Mucosa of stomach (tissue), 1 donor: ENCODE results near the gene MECP2.

Experiments used
- H3K27me3 ChIP-seq: one replicate; pipeline ENCODE4 v1.7.0; 2013; ENCODE audit warnings: mild to moderate bottlenecking, low read length; ENCODE audit not compliant: control insufficient read depth, insufficient read depth
- H3K36me3 ChIP-seq: one replicate; pipeline ENCODE4 v1.7.0; 2013; ENCODE audit warnings: low read length; ENCODE audit not compliant: control insufficient read depth, insufficient read depth
- H3K4me1 ChIP-seq: one replicate; pipeline ENCODE4 v1.7.0; 2013; ENCODE audit warnings: mild to moderate bottlenecking, low read length; ENCODE audit not compliant: control insufficient read depth, insufficient read depth
- H3K4me3 ChIP-seq: one replicate; pipeline ENCODE4 v1.7.0; 2013; ENCODE audit warnings: low read length
- H3K9ac ChIP-seq: one replicate; pipeline ENCODE4 v1.7.0; 2013; ENCODE audit warnings: mild to moderate bottlenecking, low read length, moderate library complexity
- H3K9me3 ChIP-seq: one replicate; pipeline ENCODE4 v1.7.0; 2013; ENCODE audit warnings: mild to moderate bottlenecking, low read length, moderate library complexity; ENCODE audit not compliant: control insufficient read depth
- donor health status: Pancreatic carcinoma.

Gene MECP2

DNA sequence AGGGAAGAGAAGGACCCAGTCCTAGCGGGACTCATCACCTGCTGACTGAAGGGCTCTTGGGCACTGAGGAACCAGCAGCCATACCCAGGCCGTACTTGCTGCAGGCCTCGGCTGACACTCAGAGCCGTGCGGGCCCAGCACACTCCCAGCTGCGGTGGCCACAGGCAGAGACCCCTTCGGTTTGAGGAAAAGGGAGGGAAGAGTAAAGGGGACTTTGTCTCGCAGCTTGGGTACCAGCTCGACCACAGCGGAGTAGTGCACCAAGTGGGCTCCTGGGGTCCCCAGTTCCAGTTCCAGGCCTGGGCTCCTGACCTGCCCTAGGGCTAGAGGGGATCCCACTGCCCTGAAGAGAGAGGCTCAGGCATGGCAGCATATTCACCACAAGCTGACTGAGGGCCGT, 28.6 kb upstream of the MECP2 start:
- Histone ChIP-seq H3K36me3 (no peaks in the 10 kb centered on the region), H3K27me3 (no peaks in the 10 kb centered on the region), H3K9me3 (no peaks in the 10 kb centered on the region), H3K4me3 (no peak overlapping the region), H3K4me1 (no peaks in the 10 kb centered on the region), H3K9ac (no peak overlapping the region)

DNA sequence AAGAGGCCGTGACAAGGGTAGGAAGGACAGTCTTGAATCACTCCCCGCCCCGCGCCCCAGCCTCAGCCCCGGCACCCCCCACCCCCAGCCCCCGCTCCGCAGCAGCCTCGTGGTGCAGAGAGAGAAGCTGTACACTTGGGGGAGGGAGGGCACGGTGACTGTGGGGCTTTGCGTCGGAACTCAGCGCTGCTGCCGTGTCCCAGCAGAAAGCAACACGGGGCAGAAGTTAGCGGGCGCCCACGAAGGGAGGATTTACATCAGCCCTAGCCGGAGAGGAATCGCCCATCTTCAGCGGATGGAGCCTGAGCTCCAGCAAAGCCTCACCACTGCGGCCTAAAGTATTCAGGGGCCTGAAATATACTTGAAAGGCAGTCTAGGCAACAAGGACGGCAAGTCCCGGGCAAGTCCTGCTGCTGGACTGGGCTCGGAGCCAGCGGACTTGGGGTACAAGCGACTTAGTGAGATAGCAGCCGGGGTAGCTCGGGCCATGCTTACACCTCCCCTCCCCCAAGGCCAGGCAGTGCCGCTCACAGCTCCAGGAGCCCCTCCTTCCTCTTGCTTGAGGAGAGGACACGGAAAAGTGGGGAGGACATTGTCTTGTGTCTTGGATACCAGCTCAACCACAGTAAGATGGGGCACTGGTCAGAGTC, 28.0 kb upstream of the MECP2 start:
- Histone ChIP-seq H3K27me3 (no peaks in the 10 kb centered on the region), H3K9ac (no peak overlapping the region), H3K9me3 (no peaks in the 10 kb centered on the region), H3K4me3 (no peak overlapping the region), H3K36me3 (no peaks in the 10 kb centered on the region), H3K4me1 (no peaks in the 10 kb centered on the region)

DNA sequence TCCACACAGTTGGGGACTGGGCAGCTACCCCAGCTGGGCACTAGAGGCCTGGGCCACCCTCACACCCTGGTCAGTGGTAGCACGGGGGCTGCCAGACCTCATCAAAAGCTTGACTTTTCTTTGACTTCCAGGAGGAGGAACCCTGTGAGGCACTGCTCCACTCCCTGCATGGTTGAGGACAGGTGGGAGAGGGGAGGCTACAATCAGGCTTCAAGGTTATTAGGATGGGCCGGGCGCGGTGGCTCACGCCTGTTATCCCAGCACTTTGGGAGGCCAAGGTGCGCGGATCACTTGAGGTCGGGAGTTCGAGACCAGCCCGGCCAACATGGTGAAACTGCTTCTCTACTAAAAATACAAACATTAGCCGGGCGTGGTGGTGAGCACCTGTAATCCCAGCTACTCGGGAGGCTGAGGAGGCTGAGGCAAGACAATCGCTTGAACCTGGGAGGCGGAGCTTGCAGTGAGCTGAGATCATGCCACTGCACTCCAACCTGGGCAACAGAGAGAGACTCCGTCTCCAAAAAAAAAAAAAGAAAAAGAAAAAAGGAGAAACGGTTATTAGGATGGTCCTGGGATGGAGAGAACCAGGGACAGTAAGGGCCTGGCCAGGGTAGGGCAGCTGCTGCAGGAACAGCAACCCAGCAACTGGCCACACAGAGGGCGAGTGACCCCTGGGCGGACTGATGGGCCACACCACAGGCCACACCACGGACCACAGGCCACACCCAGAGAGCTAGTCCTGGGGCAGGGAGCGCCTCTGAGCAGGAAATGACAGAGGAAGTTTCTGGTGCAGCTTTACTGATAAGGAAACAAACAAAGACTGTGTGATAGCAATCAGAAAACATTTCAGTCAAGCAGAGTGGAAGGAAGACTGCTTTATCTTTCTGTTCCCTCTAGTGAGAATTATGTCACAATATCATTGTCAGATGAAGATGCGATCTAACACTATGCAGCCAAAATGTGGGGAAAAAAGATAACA, 26.0 kb upstream of the MECP2 start:
- no peaks in the 10 kb centered on the region for H3K9me3 ChIP-seq
- no peak overlapping the region for H3K9ac ChIP-seq
- H3K4me3 ChIP-seq: no peak overlapping the region
- H3K27me3 ChIP-seq: no peaks in the 10 kb centered on the region
- H3K4me1 ChIP-seq: no peaks in the 10 kb centered on the region
- H3K36me3 ChIP-seq: no peaks in the 10 kb centered on the region

DNA sequence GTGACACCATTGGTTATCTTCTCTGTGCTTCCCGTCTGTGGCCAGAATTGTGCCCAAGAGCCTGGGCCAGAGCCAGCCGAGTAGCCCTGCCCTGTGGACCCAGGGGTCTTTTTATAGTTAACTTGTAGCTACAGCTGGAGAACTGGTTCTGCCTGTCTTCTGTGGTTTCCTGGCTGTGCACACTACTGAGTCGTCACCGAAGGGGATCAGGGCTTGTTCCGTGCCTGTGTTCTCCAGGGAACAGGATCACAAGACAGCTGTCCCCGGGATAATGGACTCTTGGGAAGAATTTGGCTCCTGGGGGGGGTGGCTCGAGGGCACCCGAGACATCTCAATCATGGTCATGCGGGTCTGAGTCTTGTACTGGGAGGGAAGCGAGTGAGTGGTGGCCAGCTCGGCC, 24.4 kb upstream of the MECP2 start:
- Histone ChIP-seq H3K4me3 (no peak overlapping the region), H3K36me3 (no peaks in the 10 kb centered on the region), H3K9ac (no peak overlapping the region), H3K27me3 (no peaks in the 10 kb centered on the region), H3K4me1 (no peaks in the 10 kb centered on the region), H3K9me3 (no peaks in the 10 kb centered on the region)

GRCh38 chrX:154121207-154121606, 23.7 kb upstream of the MECP2 start:
- Histone ChIP-seq H3K9ac (no peak overlapping the region), H3K27me3 (no peaks in the 10 kb centered on the region), H3K36me3 (no peaks in the 10 kb centered on the region), H3K9me3 (no peaks in the 10 kb centered on the region), H3K4me1 (no peaks in the 10 kb centered on the region), H3K4me3 (no peak overlapping the region)

GRCh38 chrX:154120567-154120966, 23.1 kb upstream of the MECP2 start:
- Histone ChIP-seq H3K4me1 (no peaks in the 10 kb centered on the region), H3K27me3 (no peaks in the 10 kb centered on the region), H3K4me3 (no peak overlapping the region), H3K9ac (no peak overlapping the region), H3K36me3 (no peaks in the 10 kb centered on the region), H3K9me3 (no peaks in the 10 kb centered on the region)

DNA sequence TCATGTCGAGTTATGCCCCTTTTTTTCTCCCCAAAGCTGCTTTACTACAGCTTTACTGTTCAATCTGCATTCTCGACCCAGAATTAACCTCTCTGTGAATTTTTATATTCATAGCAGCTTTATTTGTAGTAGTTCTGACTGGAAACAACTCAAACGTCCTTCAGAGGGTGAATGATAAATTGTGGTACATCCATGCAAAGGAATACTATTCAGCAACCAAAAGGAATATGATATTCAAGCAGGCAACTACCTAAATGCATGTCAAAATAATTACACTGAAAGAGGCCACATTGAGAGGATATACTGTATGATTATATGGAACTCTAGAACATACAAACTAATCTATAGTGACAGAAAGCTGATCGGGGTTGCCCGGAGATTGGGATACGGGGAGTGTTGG, 20.0 kb upstream of the MECP2 start:
- no peak overlapping the region for H3K9ac ChIP-seq
- no peaks in the 10 kb centered on the region for H3K36me3 ChIP-seq
- H3K27me3 ChIP-seq: no peaks in the 10 kb centered on the region
- H3K4me3 ChIP-seq: no peak overlapping the region
- no peaks in the 10 kb centered on the region for H3K4me1 ChIP-seq
- no peaks in the 10 kb centered on the region for H3K9me3 ChIP-seq

DNA sequence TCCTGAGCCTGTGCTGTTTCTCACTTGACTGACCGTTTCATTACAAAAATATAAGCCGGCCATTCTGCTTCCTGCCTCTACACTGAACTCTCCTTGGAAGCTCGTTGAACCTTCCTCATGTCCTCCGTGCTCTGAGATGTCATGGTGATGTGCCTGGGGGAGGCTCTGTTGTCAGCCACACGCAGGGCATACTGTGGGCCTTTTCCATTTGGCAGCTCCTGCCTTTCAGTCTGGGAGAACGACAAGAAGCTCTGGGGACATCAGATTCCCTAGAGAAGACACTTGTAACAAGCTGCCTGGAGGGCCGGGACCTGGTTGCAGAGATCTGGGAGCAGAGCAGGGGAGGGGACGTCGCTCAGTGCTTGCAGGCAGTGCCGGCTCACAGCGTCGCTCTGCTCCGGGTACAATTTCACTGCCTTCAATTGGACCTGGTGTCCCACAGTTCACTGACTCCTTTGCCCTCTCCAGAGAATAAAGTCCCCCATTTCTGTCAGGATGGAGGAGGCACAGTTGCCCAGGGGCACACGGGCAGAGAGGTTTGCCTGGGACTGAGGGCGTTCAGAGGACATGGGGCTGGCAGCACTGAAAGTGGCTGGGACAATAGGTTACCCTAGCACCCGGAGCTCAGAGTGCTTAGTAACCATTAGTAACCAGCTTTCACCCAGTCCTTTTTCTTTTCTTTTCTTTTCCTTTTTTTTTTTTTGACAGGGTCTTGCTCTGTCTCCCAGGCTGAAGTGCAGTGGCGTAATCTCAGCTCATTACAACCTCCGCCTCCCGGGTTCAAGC, 19.1 kb upstream of the MECP2 start:
- Histone ChIP-seq H3K9me3 (no peaks in the 10 kb centered on the region), H3K4me3 (no peak overlapping the region), H3K4me1 (no peaks in the 10 kb centered on the region), H3K9ac (no peak overlapping the region), H3K27me3 (no peaks in the 10 kb centered on the region), H3K36me3 (no peaks in the 10 kb centered on the region)

DNA sequence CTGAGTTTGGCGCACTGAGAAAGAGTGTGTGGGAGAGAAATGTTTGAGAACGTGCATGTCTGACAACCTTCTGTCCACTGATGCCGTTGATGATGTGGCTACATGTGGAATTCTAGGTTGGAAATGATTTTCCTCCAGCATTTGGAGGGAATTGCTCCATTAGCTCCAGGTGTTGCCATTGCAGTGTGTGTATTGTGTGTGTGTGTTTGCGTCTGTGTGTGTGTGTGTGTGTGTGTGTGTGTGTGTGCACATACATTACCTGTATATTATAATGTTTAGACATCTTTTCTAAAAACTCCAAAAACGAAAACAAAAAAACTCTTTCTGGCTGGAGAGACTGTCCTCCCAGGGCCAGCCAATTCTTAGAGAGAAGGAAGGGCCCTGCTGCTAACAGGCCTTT, 18.2 kb upstream of the MECP2 start:
- Histone ChIP-seq H3K9me3 (no peaks in the 10 kb centered on the region), H3K27me3 (no peaks in the 10 kb centered on the region), H3K36me3 (no peaks in the 10 kb centered on the region), H3K9ac (no peak overlapping the region), H3K4me1 (no peaks in the 10 kb centered on the region), H3K4me3 (no peak overlapping the region)

DNA sequence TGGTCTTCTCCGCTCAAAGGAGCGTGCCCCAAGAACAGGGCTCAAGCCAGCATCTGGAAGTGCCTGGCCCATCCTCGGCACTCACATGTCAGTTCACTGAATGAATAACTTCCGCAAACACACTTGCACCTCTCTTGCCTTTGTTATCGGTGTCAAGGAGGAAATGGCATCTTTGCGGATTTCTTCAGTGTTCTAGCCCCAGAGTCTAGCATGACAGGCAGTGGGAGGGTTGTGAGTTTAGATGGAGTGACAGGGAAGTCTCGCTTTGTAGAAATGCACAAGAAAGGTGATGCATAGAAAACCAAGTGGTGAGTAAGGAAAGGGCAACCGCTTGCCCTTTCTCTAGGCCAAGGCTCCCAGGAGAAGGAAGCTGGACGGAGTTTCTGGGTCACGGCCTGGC, 17.6 kb upstream of the MECP2 start:
- no peaks in the 10 kb centered on the region for H3K4me1 ChIP-seq
- no peaks in the 10 kb centered on the region for H3K9me3 ChIP-seq
- no peak overlapping the region for H3K9ac ChIP-seq

GRCh38 chrX:154114652-154115051, 17.1 kb upstream of the MECP2 start:
- Histone ChIP-seq H3K9me3 (no peaks in the 10 kb centered on the region), H3K4me3 (no peak overlapping the region), H3K27me3 (no peaks in the 10 kb centered on the region), H3K36me3 (no peaks in the 10 kb centered on the region), H3K9ac (no peak overlapping the region), H3K4me1 (no peaks in the 10 kb centered on the region)

More for the DNA sequence above, 17.6 kb upstream of the MECP2 start:
- no peak overlapping the region for H3K4me3 ChIP-seq
- H3K36me3 ChIP-seq: no peaks in the 10 kb centered on the region
- no peaks in the 10 kb centered on the region for H3K27me3 ChIP-seq

GRCh38 chrX:154113729-154114128, 16.2 kb upstream of the MECP2 start:
- H3K9me3 ChIP-seq: no peaks in the 10 kb centered on the region
- no peaks in the 10 kb centered on the region for H3K36me3 ChIP-seq
- H3K4me1 ChIP-seq: no peaks in the 10 kb centered on the region
- no peaks in the 10 kb centered on the region for H3K27me3 ChIP-seq
- H3K4me3 ChIP-seq: no peak overlapping the region
- no peak overlapping the region for H3K9ac ChIP-seq
